GM23338 (cell line): ENCODE data around the gene SMG6. TPM values are rescaled to one million over a fixed set of nuclear protein-coding genes. Genes with fewer than 3 reads are reported as not detected.

Source experiments
- ATAC-seq: fragments of 200-7000 bp; cut with Tn5 transposase; 3 replicates; pipeline ENCODE4 v1.9.1; 2020
- DNase-seq: peaks from one replicate; pipeline ENCODE4 v3.0.0-alpha.2; 2015; ENCODE audit warnings: low spot score
- H2AFZ ChIP-seq: fragments of 200-600 bp; sonication (generic); 2 replicates; pipeline ENCODE4 v1.8.0; 2016; ENCODE audit warnings: antibody characterized with exemption, mild to moderate bottlenecking, moderate library complexity
- H3F3A ChIP-seq: fragments of 200-600 bp; sonication (generic); replicated peaks from 2 replicates; pipeline ENCODE4 v1.8.0; 2017; ENCODE audit warnings: antibody characterized with exemption, mixed run types, low read depth
- H3K27ac ChIP-seq: fragments of 200-600 bp; sonication (generic); 2 replicates; pipeline ENCODE4 v1.6.1; 2016; ENCODE audit warnings: low read depth
- H3K27me3 ChIP-seq: fragments of 200-600 bp; sonication (generic); 2 replicates; pipeline ENCODE4 v1.8.0; 2016; ENCODE audit warnings: mild to moderate bottlenecking, mixed run types, moderate library complexity; ENCODE audit not compliant: insufficient read depth
- H3K36me3 ChIP-seq: fragments of 200-600 bp; sonication (generic); 2 replicates; pipeline ENCODE4 v1.8.0; 2016; ENCODE audit warnings: mild to moderate bottlenecking; ENCODE audit not compliant: insufficient read depth
- H3K4me1 ChIP-seq: fragments of 200-600 bp; sonication (generic); 2 replicates; pipeline ENCODE4 v1.8.0; 2016; ENCODE audit warnings: mild to moderate bottlenecking, moderate library complexity; ENCODE audit not compliant: insufficient read depth
- H3K4me2 ChIP-seq: fragments of 200-600 bp; sonication (generic); 2 replicates; pipeline ENCODE4 v1.7.1; 2017; ENCODE audit warnings: mixed run types
- H3K4me3 ChIP-seq: fragments of 200-600 bp; sonication (generic); 2 replicates; pipeline ENCODE4 v1.6.1; 2016; ENCODE audit warnings: mixed run types
- H3K79me2 ChIP-seq: fragments of 200-600 bp; sonication (generic); replicated peaks from 2 replicates; pipeline ENCODE4 v1.8.0; 2017; ENCODE audit warnings: mild to moderate bottlenecking; ENCODE audit not compliant: insufficient read depth
- H3K9me2 ChIP-seq: fragments of 200-600 bp; sonication (generic); 2 replicates; pipeline ENCODE4 v1.8.0; 2017; ENCODE audit not compliant: insufficient read depth
- H4K20me1 ChIP-seq: fragments of 200-600 bp; sonication (generic); replicated peaks from 2 replicates; pipeline ENCODE4 v1.8.0; 2017; ENCODE audit warnings: mild to moderate bottlenecking; ENCODE audit not compliant: insufficient read depth
- H3K27ac Mint-ChIP-seq: 2 replicates; pipeline ENCODE4 v1.8.0; 2020; ENCODE audit warnings: inconsistent platforms, mild to moderate bottlenecking, moderate library complexity, mixed read lengths
- H3K27me3 Mint-ChIP-seq: 3 replicates; pipeline ENCODE4 v1.8.0; 2022; ENCODE audit warnings: low read depth, mild to moderate bottlenecking, moderate library complexity, mixed read lengths, inconsistent platforms; ENCODE audit not compliant: insufficient read depth, poor library complexity
- H3K36me3 Mint-ChIP-seq: 3 replicates; pipeline ENCODE4 v1.8.0; 2021; ENCODE audit warnings: low read depth, mild to moderate bottlenecking, inconsistent platforms, moderate library complexity, mixed read lengths
- H3K4me1 Mint-ChIP-seq: 3 replicates; pipeline ENCODE4 v1.8.0; 2020; ENCODE audit warnings: mild to moderate bottlenecking, inconsistent platforms, mixed read lengths
- H3K4me3 Mint-ChIP-seq: 3 replicates; pipeline ENCODE4 v1.8.0; 2021; ENCODE audit warnings: moderate library complexity, mild to moderate bottlenecking, inconsistent platforms, mixed read lengths
- H3K9me3 Mint-ChIP-seq: 3 replicates; pipeline ENCODE4 v1.8.0; 2020; ENCODE audit warnings: moderate library complexity, mild to moderate bottlenecking, inconsistent platforms, mixed read lengths
- CTCF ChIP-seq, 2 experiments: fragments of 200-600 bp in 1 of 2; sonication (generic) in 1 of 2; conservative IDR thresholded peaks; 2 replicates each; pipeline versions ENCODE4 v1.5.1 to v1.6.1; 2016 to 2017; ENCODE audit warnings: antibody characterized with exemption in 2 of 2, low read depth in 2 of 2, mild to moderate bottlenecking in 2 of 2, moderate library complexity in 1 of 2
- EZH2 ChIP-seq: fragments of 200-600 bp; sonication (generic); IDR thresholded peaks from one replicate; pipeline ENCODE4 v1.8.0; 2017; ENCODE audit warnings: antibody characterized with exemption, mild to moderate bottlenecking, low read depth; ENCODE audit not compliant: unreplicated experiment
- EZH2phosphoT487 ChIP-seq: fragments of 200-600 bp; sonication (generic); IDR thresholded peaks from one replicate; pipeline ENCODE4 v1.8.1; 2018; ENCODE audit warnings: antibody characterized with exemption; ENCODE audit not compliant: unreplicated experiment
- POLR2AphosphoS5 ChIP-seq: IDR thresholded peaks from 2 replicates; pipeline ENCODE4 v1.6.1; 2016; ENCODE audit warnings: antibody characterized with exemption, low read depth
- REST ChIP-seq: IDR thresholded peaks from one replicate; pipeline ENCODE4 v1.6.1; 2018; ENCODE audit warnings: antibody characterized with exemption; ENCODE audit not compliant: unreplicated experiment
- polyA plus RNA-seq: library from polyadenylated mRNA; unstranded; fragments of >200 nt; fragmentation: Nextera tagmentation; extraction: Ambion mirVana; gene quantifications from 2 replicates; pipeline ENCODE4 v1.2.1, GENCODE V29; 2016
- total RNA-seq: library from RNA; depleted of rRNA; stranded (reverse); fragments of >200 nt; shearing (Covaris generic); gene quantifications from 2 replicates; pipeline ENCODE4 v1.2.3, GENCODE V29; 2014
- TF ChIP-seq, protein P1 (sequence below): fragments of 250-450 bp; sonication (Bioruptor Pico); IDR thresholded peaks from 2 replicates; pipeline ENCODE4 v1.5.0; 2020; ENCODE audit warnings: mild to moderate bottlenecking, moderate library complexity

The SMG6 gene
- total and polyA plus RNA-seq, 2 experiments from 2014 or later = 10.4 to 43.1 TPM

DNA sequence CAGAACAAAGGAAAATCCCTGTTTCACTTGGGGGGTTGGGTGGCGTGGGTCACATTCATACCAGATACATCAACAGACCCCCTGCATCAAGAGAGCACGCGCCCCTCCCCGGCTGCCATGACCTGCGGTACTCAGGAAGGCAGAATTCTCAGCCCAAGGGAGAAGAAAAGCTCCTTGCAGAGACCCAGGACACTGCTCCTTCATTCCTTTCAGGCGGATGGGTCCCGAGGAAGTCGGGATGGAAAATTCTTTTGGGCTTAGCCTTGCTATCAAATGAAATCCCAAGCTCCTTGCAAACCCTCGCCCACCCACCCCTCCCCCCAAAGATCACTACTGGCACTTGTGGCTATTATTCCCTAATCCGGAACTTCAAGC lies 208.1 kb downstream of the SMG6 start (continued):
- TF ChIP-seq, protein P1, sequence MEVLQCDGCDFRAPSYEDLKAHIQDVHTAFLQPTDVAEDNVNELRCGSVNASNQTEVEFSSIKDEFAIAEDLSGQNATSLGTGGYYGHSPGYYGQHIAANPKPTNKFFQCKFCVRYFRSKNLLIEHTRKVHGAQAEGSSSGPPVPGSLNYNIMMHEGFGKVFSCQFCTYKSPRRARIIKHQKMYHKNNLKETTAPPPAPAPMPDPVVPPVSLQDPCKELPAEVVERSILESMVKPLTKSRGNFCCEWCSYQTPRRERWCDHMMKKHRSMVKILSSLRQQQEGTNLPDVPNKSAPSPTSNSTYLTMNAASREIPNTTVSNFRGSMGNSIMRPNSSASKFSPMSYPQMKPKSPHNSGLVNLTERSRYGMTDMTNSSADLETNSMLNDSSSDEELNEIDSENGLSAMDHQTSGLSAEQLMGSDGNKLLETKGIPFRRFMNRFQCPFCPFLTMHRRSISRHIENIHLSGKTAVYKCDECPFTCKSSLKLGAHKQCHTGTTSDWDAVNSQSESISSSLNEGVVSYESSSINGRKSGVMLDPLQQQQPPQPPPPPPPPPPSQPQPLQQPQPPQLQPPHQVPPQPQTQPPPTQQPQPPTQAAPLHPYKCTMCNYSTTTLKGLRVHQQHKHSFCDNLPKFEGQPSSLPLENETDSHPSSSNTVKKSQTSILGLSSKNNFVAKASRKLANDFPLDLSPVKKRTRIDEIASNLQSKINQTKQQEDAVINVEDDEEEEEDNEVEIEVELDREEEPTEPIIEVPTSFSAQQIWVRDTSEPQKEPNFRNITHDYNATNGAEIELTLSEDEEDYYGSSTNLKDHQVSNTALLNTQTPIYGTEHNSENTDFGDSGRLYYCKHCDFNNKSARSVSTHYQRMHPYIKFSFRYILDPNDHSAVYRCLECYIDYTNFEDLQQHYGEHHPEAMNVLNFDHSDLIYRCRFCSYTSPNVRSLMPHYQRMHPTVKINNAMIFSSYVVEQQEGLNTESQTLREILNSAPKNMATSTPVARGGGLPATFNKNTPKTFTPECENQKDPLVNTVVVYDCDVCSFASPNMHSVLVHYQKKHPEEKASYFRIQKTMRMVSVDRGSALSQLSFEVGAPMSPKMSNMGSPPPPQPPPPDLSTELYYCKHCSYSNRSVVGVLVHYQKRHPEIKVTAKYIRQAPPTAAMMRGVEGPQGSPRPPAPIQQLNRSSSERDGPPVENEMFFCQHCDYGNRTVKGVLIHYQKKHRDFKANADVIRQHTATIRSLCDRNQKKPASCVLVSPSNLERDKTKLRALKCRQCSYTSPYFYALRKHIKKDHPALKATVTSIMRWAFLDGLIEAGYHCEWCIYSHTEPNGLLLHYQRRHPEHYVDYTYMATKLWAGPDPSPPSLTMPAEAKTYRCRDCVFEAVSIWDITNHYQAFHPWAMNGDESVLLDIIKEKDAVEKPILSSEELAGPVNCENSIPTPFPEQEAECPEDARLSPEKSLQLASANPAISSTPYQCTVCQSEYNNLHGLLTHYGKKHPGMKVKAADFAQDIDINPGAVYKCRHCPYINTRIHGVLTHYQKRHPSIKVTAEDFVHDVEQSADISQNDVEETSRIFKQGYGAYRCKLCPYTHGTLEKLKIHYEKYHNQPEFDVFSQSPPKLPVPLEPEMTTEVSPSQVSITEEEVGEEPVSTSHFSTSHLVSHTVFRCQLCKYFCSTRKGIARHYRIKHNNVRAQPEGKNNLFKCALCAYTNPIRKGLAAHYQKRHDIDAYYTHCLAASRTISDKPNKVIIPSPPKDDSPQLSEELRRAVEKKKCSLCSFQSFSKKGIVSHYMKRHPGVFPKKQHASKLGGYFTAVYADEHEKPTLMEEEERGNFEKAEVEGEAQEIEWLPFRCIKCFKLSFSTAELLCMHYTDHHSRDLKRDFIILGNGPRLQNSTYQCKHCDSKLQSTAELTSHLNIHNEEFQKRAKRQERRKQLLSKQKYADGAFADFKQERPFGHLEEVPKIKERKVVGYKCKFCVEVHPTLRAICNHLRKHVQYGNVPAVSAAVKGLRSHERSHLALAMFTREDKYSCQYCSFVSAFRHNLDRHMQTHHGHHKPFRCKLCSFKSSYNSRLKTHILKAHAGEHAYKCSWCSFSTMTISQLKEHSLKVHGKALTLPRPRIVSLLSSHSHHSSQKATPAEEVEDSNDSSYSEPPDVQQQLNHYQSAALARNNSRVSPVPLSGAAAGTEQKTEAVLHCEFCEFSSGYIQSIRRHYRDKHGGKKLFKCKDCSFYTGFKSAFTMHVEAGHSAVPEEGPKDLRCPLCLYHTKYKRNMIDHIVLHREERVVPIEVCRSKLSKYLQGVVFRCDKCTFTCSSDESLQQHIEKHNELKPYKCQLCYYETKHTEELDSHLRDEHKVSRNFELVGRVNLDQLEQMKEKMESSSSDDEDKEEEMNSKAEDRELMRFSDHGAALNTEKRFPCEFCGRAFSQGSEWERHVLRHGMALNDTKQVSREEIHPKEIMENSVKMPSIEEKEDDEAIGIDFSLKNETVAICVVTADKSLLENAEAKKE (CRISPR knock-in tag) = no peak
- TF ChIP-seq EZH2phosphoT487 (no peak), POLR2AphosphoS5 (no peak), REST (no peak)

- Histone ChIP-seq H3K79me2 (no peaks in the 10 kb centered on the region), H3F3A (0 out of 2 replicates have a peak, but pooled peaks cover 2% of the 10 kb centered on the region), H3K36me3 (no peaks in the 10 kb centered on the region), H2AFZ (no peak overlapping the region), H3K4me2 (peak overlapping the region; percentile 57; the same call in 1 of the 2 replicates), H4K20me1 (no peaks in the 10 kb centered on the region), H3K27ac (0 out of 2 replicates have a peak overlapping the region, but pooled peaks have one; percentile 55), H3K4me1 (peaks cover 18% of the 10 kb centered on the region), H3K4me3 (no peak overlapping the region), H3K9me2 (no peaks in the 10 kb centered on the region), H3K27me3 (no peaks in the 10 kb centered on the region)
- no peaks in the 10 kb centered on the region; the same call in 2 of the 3 replicates for H3K36me3 Mint-ChIP-seq
- DNase-seq (peak; percentile 53), ATAC-seq (peak; percentile 57)
- TF ChIP-seq EZH2 (no peak), CTCF (conservative IDR thresholded peaks at IDR 0.05; ENCODE audit: low read depth in 2 of 2) (peak; percentile 28 to 54; a peak in 3 of 4 replicates)
- H3K4me1 Mint-ChIP-seq = peaks cover 31% of the 10 kb centered on the region
- H3K27me3 Mint-ChIP-seq = peaks cover 7% of the 10 kb centered on the region
- no peak overlapping the region for H3K4me3 Mint-ChIP-seq
- H3K9me3 Mint-ChIP-seq = no peaks in the 10 kb centered on the region
- peak overlapping the region; percentile 68 for H3K27ac Mint-ChIP-seq
Measured at GRCh38 chr17:2094891-2095535, 208.6 kb downstream of the SMG6 start.
